K562 (cell line): ENCODE data around the gene MAP3K4. TPM values are rescaled to one million over a fixed set of nuclear protein-coding genes. Genes with fewer than 3 reads are reported as not detected.

Experiments used
- AFF1 ChIP-seq, 2 experiments: fragments of 450-650 bp; IDR thresholded peaks; 2 replicates each; pipeline ENCODE4 v1.6.1; 2018; ENCODE audit warnings: mild to moderate bottlenecking in 2 of 2, low read depth in 1 of 2; ENCODE audit not compliant: partially characterized antibody in 2 of 2
- ERF ChIP-seq: fragments of 450-650 bp; formaldehyde crosslinking; IDR thresholded peaks from 2 replicates; pipeline ENCODE4 v1.4.0; 2020; ENCODE audit warnings: mild to moderate bottlenecking, mixed read lengths
- HEY1 ChIP-seq: fragments of 250-450 bp; sonication (Bioruptor Pico); IDR thresholded peaks from 2 replicates; pipeline ENCODE4 v1.5.0; 2020; ENCODE audit warnings: mild to moderate bottlenecking, moderate library complexity, borderline replicate concordance
- KLF10 ChIP-seq: fragments of 250-450 bp; sonication (Bioruptor Pico); IDR thresholded peaks from 2 replicates; pipeline ENCODE4 v1.6.1; 2021; ENCODE audit warnings: matching md5 sums
- NR0B1 ChIP-seq: fragments of 450-650 bp; IDR thresholded peaks from one replicate; pipeline ENCODE4 v1.6.1; 2018; ENCODE audit warnings: mild to moderate bottlenecking, moderate library complexity; ENCODE audit not compliant: partially characterized antibody
- PRMT5 ChIP-seq: sonication (generic); formaldehyde crosslinking; IDR thresholded peaks from 2 replicates; pipeline ENCODE4 v1.5.0; 2020; ENCODE audit warnings: missing genetic modification reagents
- ZBTB34 ChIP-seq: fragments of 250-450 bp; sonication (Bioruptor Pico); IDR thresholded peaks from 2 replicates; pipeline ENCODE4 v1.8.0; 2021; ENCODE audit warnings: mild to moderate bottlenecking, moderate library complexity
- ZC3H4 ChIP-seq: sonication (generic); formaldehyde crosslinking; IDR thresholded peaks from 2 replicates; pipeline ENCODE4 v1.9.0; 2021; ENCODE audit warnings: missing genetic modification reagents, borderline replicate concordance
- ZNF407 ChIP-seq: fragments of 450-650 bp; IDR thresholded peaks from 2 replicates; pipeline ENCODE4 v1.6.1; 2016; ENCODE audit warnings: low read depth
- ZNF76 ChIP-seq: fragments of 250-450 bp; sonication (Bioruptor Pico); IDR thresholded peaks from 2 replicates; pipeline ENCODE4 v1.4.0; 2020; ENCODE audit warnings: mild to moderate bottlenecking, moderate library complexity, borderline replicate concordance
- polyA plus RNA-seq, 8 experiments: library from polyadenylated mRNA; depleted of rRNA in 4 of 8; stranded (reverse) in 5 of 8; unstranded in 3 of 8; fragments of >200 nt; fragmentation: Nextera tagmentation in 2 of 8; fragmentation: Illumina TruSeq in 1 of 8; extraction: Ambion mirVana in 2 of 8; extraction: Trizol in 1 of 8; gene quantifications; 2 replicates each; pipeline versions ENCODE4 v1.2.1 to v1.2.3, GENCODE V29; 2011 to 2014; ENCODE audit warnings: inconsistent platforms in 1 of 8, missing spikeins in 1 of 8
- total RNA-seq, 7 experiments: library from RNA; depleted of rRNA in 6 of 7; stranded (reverse); fragments of >200 nt in 6 of 7; fragmentation: Illumina TruSeq in 2 of 7; extraction: Trizol in 2 of 7; gene quantifications; 2 replicates each; pipeline versions ENCODE4 v1.2.1 to v1.2.3, GENCODE V29; 2011 to 2021; ENCODE audit warnings: low replicate concordance in 1 of 7

Gene MAP3K4
- total and polyA plus RNA-seq, 9 of the 15 experiments (the other 6 are each of a cell fraction or from before 2014, with no cell fraction given), result 21.0 to 77.2 (median 48.9) TPM

- no peak for TF ChIP-seq ZNF407
- no peak for TF ChIP-seq HEY1 (CRISPR knock-in tag)
- no peak for TF ChIP-seq ZNF76 (CRISPR knock-in tag)
- TF ChIP-seq ZC3H4 (CRISPR knock-in tag), result no peak
- TF ChIP-seq ERF (CRISPR knock-in tag), result no peak
- TF ChIP-seq PRMT5, result no peak
- no peak for TF ChIP-seq ZBTB34
- no peak for TF ChIP-seq KLF10
- no peak for TF ChIP-seq AFF1 (IDR thresholded peaks at IDR 0.05; ENCODE audit: low read depth in 1 of 2, partially characterized antibody in 2 of 2)
- TF ChIP-seq NR0B1, result no peak
Observed at GRCh38 chr6:160973311-160974250, 18.0 kb upstream of the MAP3K4 start (continued).
